GM21825 (cell line): Measurements from ENCODE around the gene CCDC82.
"Not testable (repeated sequence)": the region's sequence is repeated elsewhere in the genome, so short reads cannot be mapped to it uniquely, and the experiment has no call there.

Experiments
- ATAC-seq: cut with Tn5 transposase; IDR thresholded peaks from one replicate; pipeline ENCODE4 v1.9.1; 2021; ENCODE audit warnings: mild to moderate bottlenecking, moderate library complexity; ENCODE audit not compliant: unreplicated experiment

Gene CCDC82

DNA sequence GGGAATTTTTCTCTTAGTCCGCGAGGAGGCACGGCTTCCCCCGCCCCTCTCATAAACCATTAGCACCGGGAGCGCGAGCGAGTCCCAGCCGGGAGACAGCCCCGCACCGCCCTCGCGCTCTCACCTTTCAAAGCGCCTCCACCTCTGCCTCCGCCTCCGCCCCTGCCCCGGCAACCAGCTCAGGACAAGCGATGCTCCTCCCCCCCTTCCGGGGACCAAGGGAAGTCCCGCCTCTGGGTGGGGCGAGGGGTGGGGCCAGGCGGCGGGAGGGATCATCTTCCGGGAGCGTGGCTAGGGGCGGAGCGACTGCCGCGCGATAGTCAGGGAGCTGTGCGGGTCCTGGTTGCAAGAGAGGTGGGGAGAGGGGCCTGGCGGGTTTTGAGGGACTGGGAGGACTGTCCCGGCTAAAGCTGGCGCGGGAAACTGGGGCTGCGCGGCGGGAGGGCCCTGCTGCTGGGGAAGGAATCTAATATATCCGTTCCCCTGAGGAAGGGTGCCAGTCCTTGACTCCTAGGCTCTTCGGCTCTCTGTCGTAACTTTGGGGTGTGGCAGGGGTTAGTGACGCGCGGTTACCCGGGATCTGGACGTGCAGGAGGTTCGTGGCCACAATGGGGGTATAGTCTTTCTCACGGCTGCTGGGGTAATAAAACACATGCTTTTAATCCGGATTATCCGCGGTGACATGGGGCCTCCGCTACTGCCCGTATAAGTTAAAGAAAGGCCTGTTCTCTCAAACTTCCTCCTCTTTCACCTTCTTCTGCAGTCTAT lies at the start of gene CCDC82, which contains the start of gene JRKL:
TSS of gene CCDC82 (minus strand) at position 193 of the 768 bp plus-strand sequence. CDS start 5,165 bp downstream, outside the sequence.
TSS of gene JRKL (plus strand) at position 294 of the 768 bp plus-strand sequence. CDS start 637 bp downstream, outside the sequence.
- ATAC-seq: peak; percentile 95

DNA sequence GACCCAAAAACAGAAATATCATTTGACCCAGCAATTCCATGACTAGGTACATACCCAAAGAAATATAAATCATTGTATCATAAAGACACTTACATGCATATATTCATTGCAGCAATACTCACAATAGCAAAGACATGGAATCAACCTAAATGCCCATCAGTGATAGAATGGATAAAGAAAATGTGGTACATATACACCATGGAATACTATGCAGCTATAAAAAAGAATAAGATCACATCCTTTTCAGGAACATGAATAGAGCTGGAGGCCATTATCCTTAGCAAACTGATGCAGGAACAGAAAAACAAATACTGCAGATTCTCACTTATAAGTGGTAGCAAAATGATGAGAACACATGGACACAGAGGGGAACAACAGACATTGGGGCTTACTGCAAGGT lies 42.9 kb upstream of the CCDC82 start:
- ATAC-seq: not testable (repeated sequence)

DNA sequence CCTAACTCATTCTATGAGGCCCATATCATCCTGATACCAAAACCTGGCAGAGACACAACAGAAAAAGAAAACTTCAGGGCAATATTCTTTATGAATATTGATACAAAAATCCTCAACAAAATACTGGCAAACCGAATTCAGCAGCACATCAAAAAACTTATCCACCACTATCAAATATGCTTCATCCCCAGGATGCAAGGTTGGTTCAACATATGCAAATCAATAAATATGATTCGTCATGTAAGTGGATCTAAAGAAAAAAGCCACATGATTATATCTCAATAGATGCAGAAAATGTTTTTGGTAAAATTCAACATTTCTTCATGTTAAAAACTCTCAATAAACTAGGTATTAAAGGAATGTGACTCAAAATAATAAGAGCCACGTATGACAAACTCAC lies 41.0 kb upstream of the CCDC82 start:
- no peak for ATAC-seq

DNA sequence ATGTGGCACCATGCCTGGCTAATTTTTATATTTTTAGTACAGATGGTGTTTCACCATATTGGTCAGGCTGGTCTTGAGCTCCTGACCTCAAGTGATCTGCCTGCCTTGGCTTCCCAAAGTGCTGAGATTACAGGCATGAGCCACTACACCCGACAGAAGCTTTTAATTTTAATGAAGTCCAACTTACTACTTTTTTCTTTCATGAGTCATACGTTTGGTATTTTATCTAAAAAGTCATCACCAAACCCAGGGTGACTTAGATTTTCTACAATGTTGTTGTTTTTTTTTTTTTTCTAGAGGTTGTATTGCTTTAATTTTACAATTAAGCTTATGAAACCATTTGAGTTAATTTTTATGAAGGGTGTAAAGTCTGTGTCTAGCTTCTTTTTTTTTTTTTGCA lies 35.0 kb upstream of the CCDC82 start:
- ATAC-seq: no peak

DNA sequence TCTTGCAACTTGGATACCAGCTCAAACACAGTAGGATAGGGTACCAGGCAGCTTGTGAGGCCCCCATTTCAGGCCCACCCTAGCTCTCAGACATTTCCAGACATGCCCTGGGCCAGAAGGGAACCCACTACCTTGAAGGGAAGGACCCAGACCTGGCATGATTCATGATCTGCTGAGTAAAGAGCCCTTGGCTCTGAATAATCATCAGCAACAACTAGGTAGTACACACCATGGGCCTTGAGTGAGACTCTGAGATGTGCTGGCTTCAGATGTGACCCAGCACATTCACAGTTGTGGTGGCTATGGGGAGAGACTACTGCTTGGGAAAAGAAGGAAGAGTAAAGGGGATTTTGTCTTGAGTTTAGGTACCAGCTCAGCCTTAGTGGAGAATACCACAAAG lies 23.7 kb upstream of the CCDC82 start:
- ATAC-seq: no peak

DNA sequence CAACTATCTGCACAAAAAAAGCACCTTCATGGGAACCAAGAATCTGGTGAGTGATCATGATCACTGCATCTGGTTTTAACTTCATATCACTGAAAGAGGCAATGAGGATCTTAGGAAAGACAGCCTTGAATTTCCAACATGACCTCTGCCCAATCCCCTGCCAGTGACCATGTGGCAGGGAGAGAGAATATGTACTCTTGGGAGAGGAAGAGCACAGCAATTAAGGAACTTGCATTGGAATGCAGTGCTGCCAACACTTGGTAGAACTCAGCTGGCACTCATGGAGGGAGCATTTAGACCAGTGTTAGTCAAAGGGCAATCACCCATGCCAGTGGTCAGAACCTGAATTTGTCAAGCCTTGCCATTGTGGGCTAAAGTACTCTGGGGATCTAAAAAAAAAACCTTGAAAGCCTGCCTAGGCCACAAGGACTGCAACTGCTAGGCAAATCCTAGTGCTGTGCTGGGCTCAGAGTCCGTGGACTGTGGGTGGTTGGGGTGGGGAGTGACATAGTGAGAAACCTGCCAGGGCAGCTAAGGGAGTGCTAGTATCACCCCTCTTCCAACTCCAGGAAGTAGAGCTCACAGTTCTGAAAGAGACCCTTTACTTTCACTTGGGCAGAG lies 23.2 kb upstream of the CCDC82 start:
- no peak for ATAC-seq

DNA sequence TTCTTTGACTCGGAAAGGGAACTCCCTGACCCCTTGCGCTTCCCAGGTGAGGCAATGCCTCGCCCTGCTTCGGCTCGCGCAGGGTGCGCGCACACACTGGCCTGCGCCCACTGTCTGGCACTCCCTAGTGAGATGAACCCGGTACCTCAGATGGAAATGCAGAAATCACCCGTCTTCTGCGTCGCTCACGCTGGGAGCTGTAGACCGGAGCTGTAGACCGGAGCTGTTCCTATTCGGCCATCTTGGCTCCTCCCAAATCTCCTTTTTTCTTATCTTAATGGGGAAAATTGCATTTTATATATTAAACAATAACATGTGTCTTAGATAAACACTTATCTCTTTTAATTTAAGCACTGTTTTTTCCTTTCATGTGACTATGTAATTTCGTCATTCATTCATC lies 21.7 kb upstream of the CCDC82 start:
- ATAC-seq: not testable (repeated sequence)

DNA sequence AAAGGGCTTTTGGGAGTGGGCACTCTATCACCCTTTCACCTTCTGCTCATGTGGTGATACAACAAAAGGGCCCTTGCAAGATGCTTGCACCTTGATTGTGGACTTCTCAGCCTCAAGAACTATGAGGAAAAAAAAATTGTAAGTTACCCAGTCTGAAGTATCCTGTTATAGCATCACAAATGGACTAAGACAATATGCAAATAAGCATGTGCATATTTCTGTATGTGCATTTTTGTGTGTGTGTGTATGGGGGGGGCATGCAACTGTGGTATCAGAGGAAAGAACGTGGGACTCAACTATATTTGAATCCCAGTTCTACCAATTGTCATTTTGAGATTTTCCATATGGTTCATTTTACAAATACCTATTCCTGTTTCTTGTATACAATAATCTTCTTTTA lies 11.0 kb upstream of the CCDC82 start:
- ATAC-seq: no peak

DNA sequence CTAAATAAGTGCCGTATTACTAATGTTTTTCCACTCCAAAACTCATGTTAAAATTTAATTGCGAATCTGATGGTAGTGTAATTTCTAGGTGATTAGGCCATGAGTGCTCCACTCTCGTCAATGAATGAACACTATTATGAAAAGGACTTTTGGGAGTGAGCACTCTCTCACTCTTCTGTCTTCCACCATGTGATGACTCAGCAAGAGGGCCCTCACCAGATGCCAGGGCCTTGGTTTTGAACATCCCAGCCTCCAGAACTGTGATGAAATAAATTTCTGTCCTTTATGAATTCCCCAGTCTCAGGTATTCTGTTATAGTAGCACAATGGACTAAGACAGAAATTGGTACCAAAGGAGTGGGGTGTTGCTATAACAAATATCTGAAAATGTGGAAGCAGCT lies 8.2 kb upstream of the CCDC82 start:
- ATAC-seq: no peak

DNA sequence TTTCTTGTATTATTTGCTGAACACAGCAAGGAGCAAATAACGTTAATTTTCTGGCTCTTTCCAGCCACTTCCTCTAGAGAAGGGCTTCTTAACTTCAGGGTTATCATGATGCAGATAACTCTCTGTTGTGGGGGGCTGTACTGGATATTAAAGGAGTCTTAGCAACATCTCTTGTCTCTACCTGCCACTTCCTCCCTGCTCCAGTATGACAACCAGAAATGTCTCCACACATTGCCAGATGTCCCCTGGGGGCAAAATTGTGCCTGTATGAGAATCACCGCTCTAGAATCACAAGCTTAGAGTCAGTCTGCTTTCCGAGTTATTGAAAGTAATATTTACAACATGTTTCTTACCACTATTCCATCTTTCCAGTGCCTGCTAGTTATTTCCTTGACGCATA lies 6.9 kb upstream of the CCDC82 start:
- no peak for ATAC-seq

DNA sequence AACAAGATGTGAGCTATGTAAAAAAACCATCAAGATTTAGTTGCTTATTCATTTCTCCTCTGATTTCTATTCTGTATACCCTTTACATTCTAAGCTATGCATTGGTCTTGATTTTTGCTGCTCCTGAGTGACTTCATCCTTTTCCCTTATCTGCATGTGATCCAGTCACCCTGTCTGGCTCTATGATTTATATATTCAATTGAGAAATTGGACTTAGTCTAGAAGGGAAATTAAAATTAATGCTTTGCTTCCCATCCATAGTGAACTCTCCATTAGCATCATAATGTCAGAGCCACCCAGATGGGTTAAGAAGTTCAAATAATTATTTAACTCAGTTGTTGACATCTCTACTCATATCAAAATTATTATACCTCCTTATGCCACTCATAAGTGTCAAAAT lies 5.1 kb upstream of the CCDC82 start:
- ATAC-seq: no peak

DNA sequence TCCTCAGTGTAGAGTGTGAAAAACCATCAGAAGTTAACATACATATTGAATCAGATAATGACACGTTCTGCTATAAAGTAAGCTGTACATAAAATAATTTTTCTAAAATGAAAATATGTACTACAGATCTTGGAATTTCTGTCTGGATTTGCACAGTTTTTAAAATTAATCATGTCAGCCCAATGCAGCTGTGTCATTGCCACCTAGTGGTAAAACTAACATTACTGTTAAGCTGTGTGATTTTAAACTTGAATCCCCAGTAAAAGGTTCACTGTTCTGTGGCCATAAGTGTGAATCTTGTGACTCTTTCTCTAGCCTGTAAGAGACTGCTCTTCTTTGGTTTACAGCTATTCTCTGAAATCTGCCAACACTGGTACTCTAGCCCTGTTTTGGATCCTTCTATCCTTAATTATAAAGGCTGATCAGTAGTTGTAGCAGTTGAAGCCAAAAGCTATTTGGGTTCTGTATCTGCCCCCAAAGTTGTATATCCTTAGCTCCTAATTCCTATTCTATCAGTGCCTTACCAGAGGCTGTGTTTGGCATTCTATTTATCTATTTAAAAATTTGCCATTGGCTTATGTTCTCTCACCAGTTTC lies 4.1 kb upstream of the CCDC82 start:
- no peak for ATAC-seq

DNA sequence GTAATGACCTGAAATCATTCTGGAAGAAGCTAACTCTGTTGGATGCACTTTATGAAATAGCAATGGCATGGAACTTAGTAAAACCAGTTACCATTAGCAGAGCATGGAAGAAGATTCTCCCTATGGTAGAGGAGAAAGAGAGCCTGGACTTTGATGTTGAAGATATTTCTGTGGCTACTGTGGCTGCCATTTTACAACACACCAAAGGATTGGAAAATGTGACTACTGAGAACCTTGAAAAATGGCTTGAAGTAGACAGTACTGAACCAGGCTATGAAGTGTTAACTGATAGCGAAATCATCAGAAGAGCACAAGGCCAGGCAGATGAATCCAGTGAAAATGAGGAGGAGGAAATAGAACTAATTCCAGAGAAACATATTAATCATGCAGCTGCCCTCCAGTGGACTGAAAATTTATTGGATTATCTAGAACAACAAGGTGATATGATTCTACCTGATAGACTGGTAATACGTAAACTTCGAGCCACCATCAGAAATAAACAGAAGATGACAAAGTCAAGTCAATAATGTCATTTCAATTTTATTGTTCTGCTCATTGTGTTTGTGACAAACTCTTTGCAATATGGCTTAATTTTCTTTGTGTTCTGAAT lies 2.1 kb upstream of the CCDC82 start:
- ATAC-seq: no peak

DNA sequence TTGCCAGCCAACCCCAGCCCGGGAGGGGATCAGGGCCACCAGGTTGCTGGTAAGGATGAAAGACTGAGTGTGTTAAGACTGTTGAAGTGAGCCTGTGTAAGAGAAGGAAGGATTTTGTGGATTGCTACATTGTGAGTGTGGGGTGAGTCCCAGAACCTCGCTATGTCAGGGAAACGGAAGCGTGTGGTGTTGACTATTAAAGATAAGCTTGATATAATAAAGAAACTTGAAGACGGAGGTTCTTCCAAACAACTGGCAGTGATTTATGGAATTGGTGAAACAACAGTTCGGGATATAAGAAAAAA lies 728 bp upstream of the CCDC82 start:
- no peak for ATAC-seq

DNA sequence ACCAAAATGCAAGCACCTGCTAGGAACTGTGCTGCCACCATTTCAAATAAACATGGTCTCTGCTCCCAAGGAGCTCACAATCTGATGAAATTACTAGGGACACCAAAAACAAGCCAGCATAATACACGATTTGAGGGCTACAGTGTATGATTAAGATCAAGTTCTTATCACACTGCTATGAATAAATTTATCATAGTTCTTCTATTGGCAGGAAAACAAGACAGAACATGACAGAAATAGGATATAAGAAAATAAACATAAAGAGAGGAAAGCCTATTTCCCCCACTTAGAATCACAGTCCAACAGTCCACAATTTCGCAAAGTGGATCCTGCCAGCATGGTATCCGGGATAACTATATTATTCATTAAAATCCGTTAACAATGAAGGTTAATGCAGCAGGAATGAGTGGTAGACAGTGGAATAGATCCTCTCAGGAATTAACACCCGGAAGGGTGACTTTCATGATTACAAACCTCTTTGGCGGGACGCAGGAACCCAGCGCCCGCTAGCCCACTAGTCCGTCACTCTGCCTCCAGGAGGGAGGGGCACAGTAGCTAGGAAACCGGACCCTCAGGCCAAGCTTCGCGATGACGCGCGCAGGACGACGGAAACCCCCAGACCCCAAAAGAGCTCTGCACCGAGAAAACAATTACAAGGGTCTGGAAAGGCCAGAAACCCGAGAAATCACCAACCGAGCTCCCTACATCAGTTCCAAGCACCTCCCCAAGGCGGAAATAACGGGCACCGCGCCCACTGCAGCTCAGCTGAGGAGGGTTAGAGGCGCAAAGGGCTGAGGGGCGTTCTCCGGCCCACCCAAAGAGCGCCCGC lies 607 bp downstream of the CCDC82 start:
- peak; percentile 44 for ATAC-seq

DNA sequence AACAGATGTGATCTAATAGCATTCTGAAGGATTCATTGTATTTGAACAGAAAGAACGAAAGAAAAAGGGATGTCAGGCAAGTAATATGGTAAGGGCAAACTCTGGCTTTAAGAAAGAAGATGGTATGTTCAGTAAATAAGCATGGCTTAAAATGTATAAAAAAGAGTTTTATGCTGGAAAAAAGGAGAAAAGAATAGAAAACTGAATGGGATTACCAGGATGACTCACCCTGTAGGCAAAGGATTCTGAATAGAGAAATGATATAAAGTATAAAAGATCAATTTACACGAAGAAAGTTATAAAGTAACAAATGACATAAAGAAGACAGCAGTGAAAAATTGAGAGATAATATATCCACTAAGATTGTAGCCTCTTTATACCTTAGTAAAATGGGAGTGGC lies 4.5 kb downstream of the CCDC82 start:
- no peak for ATAC-seq

DNA sequence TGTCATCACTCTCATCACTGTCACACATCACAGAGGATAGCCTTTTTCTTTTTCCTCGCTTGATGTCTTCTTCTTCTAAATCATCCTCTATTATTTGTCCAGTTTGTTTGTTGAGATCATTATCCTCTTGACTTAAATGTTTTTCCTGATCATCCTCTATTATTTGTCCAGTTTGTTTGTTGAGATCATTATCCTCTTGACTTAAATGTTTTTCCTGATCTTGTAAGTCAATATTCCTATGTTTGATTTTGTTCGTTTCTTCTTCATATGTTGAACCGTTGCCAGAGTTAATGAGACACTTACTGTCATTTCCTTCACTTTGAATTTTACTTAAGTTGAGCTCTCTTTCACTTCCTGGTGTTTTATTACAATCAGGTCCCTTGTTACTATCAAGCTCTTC lies 5.6 kb downstream of the CCDC82 start:
- no peak for ATAC-seq

DNA sequence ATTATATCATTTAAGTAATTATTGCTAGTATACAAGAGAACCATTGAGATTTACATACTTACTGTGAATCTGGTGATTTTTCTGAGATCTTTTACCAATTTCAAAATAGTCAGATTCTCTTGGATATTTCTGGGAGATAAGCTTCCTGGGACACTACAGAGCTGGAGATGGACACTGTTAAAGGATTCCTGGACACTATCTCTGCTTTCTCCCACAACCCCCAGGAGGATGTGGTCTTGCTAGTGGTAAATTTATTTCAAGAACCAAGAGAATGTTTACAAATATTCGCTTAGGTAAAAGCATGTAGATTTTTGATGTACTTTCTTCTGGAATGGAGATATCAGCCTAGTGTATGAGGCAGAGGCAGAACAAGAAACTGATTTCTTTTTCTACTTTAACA lies 12.9 kb downstream of the CCDC82 start:
- ATAC-seq: no peak

DNA sequence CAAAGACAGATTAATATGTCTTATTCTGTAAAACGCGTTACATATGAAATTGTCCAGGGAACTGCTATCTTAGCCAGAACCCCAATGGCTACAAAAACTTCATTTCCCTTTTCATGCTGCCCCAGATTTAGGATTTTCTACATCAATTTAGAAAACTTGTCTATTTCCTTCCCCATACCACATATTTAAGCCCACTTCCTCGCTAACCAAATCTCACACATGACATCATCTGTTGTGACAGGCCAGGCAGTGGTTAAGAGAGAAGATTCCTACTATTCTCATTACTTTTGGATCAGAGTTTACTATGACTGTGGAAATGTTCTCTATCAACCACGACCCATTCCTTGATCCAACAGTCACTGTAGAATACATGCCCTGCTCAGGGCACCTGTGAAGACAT lies 15.9 kb downstream of the CCDC82 start:
- no peak for ATAC-seq

DNA sequence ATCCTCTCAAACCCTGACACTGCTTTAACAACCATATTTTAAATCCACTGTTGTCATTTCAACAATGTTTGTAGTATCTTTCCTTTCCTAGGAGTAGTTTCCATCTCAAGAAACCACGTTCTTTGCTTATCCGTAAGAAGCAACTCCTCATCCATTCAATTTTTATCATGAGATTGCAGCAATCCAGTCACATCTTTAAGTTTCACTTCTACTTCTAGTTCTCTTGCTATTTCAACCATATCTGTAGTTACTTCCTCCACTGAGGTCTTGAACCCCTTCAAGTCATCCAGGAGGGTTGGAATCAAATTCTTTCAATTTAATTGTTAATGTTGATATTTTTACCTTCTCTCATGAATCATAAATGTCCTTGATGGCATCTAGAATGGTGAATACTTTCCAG lies 22.4 kb downstream of the CCDC82 start:
- ATAC-seq: no peak

DNA sequence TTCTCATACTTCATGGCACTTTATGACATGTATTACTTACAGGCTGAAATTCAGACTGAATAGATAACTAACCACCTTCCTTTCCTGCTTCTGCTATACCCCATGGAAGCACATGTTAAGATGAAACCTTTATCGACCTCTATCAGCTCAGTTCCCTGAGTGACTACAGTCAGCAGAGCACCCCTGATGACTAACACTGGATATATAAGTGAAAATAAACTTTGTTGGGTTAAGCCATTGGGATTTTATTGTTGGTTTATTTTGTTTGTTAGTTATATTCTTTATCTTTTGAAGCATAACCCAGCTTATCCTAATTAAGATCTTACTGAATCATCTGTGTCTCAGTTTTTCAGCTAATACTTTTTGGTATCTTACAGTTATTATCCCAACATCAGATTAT lies 23.7 kb downstream of the CCDC82 start:
- no peak for ATAC-seq
